GM19193 (cell line): Measurements from ENCODE around the gene RAI1.

ENCODE experiments used
- POLR2A ChIP-seq: IDR thresholded peaks from 4 replicates; pipeline ENCODE4 v1.6.1; 2011; ENCODE audit not compliant: insufficient read depth, insufficient read length; ENCODE audit errors: extremely low read depth

RAI1 gene

DNA sequence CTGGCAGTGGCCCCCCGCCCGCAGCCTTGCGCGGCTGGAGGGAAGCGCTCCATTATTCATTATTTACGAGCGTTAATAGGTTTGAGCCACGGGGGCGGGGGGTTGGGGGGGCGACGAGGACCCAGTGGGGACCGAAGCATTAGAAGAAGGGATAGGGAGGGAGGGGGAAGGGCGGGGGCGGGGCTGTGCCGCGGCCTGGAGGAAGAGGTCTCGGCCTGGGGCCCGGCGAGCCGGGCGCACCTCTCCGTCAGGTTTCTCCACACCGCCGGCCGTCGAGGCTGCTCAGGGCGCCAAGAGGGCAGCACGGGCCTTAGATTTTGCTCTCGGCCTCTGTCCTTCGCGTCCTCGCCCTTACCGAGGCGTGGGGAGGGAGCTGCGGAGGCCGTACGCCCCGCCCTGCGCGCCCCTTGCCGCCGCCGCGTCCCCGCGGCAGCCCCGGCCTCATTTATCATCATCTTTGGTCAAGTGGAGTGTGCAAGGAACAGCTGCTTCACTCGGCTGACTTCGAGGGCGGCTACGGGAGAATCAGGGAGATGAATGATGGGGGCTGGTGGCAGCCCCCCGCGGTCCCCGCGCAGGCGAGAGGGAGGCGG is 101.4 kb downstream of the RAI1 start:
- no peak for TF ChIP-seq POLR2A

DNA sequence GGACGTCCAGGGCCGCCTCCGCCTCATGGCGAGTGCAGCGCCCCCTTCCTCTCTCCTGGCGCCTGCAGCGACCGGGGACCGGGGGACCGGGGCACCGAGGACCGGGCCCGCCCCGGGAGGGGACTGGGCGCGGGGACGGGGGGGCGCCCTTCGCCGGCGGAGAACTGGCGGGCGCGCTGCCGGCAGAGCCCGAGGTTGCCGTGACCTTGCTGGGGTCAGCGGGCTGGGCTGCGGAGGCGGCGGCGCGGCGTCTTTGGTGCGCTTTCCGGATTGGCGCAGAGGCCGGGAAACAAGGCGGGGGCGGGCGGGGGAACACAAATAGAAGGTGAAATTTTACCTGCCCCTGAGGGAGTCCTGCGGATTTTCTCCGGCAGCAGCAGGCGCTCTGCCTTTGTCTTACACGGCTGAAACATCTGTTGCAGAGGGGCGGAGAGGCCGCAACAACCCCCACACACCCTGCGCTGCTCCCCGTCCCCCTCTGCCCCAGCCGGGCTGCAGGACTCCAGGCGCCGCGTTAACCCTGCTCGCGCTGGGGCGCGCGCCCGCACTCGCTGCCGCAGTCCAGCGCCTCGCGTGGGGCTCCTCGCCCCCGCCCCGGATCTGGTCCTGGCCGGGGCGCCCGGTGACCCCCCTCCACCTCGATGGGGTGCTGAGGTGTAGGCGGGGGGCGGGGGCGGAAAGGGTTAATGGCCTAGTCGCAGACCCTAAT is 102.0 kb downstream of the RAI1 start:
- TF ChIP-seq POLR2A: no peak

DNA sequence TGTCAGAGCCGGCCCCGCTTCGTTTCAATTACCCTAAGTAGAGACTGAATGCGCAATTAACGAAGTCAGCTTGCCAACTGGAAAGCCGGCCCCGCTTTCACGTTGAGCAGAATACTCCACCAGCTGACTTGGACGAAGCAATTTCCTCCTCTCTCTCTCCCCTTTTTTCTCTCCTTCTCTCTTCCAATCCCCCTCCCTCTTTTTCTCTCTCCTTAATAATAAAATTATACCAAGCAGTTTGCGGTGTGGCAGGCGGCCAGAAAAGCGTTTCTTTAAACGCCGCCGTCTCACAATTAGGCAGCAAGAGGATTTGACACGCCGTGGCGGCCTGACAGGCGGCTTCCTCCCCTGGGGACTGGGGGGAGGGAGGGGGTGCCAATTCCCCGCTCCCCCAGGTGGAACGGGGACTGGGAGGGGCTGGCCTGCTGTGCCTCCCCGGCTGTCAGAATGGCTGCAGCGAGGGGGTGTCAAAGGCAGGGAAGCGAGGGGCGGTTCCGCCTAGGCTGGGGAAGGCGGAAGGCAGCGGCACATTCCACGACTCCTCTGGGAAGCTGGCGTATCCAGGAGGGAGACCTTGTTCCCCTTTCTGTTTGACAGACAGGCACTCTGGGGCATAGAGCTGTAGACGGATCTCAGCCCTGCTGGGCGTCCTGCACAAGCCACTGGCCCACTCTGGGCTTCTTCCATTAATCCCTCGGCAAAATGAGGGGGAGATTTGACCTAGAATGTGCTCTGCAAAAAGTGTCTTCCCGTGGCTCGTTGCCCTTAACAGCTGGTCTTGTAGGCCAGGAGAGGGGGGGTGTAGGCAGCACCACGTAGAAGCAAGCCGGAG is 102.8 kb downstream of the RAI1 start:
- no peak for TF ChIP-seq POLR2A

DNA sequence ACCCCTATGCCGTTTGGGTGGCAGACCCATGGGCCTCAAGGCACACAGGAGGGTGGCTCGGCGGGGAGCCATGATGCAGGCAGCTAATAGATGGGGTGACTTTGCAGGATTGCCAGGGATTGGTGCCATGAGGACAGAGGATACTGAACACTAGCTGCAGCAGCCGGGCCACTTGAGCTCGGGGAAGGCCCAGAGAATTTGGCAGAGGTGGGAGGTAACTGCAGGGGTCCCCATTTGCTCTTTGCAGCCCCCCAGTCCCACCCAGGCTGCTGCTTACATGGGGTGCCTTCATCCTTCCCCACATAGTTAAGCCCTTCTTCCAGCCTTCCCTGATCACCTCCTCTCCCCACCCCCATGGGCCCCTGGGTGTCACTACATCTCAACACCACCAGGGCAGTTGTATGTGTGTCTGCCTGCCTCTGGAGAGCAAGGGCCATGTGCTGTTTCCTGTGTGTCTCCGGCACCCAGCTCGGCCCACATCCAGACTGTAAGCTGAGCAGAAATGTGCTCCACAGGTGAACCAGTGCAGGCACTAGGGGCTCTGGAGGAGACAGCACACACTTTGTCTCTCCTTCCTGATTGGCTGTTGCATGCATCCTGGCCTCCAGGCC is 103.5 kb downstream of the RAI1 start:
- TF ChIP-seq POLR2A: no peak

DNA sequence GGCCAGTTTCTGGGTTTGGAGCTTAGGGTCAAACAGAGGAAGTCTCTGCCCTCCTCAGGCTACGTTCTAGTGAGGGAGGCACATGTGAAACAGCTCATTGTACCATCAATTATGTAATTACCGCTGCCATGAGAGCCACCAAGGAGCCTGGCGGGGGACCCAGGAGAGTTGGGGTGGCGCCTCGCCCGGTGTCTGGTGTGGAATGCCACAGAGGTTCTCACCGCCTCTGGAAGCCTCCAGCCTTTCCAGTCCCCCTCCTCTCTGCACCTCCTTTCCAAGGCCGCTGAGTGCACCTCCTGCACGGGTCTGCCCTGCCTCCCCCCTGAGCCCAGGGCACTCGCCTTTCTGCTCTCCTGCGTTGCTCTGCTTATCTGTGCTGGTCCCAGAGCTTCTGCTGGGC is 104.1 kb downstream of the RAI1 start:
- no peak for TF ChIP-seq POLR2A

DNA sequence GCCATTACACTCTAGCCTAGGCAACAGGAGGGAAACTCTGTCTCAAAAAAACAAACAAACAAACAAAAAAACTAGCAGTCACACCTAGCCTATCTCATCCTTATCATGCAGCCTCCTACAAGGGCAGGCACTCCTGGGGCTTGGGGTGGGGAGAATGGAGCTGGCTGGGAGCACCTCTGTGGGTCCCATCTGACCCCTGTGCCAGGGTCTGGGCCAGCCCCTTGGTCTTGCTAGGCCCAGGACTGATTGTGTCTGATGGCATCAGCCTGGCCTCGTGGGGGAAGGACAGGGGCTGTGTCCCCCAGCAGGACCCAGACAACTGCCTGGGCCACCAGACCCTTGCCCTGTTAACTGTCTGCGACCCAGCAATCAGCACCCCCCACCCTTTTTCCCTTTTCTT is 105.7 kb downstream of the RAI1 start:
- TF ChIP-seq POLR2A: no peak

DNA sequence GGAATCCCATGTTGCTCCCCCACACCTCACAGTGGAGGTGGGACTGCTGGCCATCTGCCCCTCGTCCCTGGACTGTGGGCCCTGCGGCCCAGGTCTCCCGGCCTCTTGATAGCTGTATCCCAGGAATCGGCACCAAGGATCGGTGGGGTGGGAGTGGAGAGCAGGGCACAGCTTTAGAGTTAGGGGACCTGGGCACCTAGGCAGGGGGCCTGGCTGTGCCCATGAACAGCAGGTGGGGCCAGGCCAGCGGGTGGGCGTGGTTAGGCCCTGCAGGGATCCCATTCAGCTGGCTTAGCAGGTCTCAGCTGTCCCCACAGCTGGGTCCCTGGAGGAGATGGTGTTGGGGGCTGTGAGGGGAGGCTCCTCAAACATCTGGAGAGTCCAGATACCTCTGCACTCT is 106.3 kb downstream of the RAI1 start:
- no peak for TF ChIP-seq POLR2A

DNA sequence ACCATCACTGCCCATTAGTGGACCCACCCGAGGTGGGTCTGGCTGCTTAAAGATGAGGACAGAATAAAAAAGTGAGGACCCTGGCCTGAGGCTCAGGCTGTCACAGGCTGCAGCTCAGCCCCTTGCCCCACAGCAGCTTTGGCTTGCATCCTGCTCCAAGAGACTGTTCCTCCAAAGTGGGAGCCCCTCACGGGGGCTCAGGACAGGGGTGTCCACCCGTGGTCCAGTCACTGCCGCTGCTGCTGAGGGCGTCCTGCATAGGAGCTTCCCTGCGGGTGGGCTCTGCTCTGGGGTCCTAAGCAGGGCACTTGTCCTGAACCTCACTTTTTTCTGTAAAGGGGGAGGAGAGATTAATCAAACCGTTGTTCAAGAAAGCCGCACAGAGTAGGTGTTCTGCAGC is 107.7 kb downstream of the RAI1 start:
- TF ChIP-seq POLR2A: no peak

DNA sequence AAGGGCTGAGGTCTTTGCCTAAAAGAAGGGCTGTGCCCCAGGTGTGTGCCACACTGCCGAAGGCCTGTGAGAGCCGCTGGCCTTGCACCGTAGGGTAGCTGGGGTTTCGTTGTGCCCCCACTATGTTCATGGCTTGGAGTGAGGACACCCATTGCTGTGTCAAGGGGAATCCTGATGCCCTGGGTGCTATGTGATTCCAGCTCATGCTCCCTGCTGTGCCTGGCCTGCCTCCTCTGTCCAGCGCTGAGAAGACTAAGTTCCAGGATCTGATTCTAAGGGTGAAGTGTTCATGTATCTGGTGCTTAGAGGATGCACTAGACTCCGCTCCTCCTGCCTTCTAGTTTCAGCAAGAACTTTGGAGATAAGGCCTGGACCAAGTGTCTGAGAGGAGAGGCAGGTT is 108.2 kb downstream of the RAI1 start:
- no peak for TF ChIP-seq POLR2A

DNA sequence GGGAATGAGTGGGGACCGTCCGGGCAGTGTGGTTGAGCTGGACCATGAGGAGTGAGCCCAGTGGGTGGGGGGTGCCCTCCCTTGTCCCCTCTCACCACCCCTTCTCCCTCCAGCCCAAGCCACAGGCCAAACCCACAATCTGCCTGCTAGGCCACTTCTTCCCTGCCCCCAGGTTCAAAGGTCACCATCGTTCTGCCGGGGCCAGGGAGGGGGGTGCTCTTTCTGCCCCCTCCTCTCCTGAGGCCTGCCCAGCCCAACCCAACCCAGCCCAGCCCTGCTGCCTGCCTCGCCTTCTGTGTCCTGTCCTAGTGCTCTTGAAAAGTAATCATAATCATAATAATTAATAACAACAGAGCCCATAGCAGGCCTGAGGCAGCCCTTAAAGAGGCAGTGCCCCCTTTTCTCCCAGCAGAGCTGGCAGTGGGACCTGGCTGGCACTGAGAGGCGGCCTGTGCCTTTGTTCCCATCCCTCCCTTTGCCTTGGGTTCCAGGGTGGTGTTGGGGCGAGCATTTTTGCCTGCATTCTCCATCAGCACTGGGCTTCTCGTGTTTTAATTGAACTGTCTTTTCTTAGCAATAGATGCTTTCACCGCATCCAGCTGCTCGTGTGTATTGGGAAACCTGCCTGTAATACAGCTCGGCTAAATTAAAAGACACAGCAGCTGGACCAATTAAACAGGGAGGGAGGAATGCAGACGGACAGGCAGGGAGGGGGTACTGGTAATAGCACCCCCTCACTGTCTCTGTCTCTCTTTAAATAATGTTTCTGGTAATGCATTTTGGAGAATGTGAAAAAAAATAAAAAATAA is 108.8 kb downstream of the RAI1 start:
- no peak for TF ChIP-seq POLR2A

DNA sequence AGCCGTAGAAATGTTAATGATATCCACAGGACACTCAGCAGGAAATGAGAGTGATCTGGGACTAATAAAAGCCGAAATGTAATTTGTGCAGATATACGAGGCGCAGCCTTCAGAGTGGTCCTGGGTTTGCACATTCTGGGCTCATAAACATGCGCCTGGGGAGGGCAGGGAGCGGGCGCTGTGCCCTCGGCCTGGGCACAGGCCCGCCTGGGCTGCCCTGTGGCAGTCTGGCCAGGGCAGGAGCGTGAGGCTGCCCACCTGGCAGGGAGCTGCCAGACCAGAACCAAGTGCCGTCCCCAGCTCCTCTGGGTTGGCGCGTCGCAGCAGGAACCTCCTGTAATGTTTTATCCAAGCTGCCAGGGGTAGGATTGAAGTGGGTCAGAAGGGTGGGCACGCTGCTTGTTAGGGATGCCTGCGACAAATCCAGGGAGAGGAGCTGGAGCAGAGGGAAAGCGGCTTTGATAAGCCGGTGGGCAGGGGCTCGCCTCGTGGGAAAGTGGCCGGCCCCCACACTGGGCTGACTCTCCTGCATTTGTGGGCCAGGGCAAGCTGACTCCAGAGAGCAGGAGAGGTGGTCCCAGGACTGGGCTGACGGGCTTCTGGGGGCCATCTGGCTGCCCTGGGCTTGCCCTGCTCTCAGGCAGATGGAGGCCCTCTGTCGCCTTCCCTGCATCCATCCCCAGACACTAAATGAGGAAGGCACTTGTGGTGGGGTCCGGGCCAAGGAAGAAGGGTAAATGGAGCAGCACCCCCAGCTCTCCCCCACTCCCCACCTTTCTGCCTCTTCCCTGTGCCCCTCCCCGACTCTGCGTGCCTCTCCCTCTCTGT is 109.6 kb downstream of the RAI1 start:
- no peak for TF ChIP-seq POLR2A

DNA sequence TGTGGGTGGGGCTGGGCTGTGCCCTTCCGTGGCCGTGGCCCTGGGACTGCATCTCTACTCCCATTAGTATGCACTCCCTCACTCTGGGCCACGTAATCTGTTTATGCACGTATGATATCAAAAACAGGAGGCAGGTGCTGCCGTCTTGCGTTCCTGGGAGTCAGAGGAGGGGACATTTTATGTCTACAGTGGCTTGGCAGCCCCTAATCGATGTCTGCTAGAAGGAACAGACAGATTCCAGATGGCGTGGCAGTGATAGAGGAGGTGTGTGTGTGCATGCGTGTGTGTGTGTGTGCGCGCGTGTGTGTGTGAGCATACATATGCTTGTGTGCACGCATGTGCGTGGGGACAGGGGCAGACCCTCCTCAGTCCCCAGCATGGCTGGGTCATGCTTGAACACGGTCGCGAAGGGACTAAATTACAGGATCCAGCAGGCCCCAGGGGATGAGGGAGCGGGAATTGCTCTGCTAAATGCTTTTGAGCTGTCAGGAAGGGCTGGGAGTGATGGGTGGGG is 110.8 kb downstream of the RAI1 start:
- no peak for TF ChIP-seq POLR2A

DNA sequence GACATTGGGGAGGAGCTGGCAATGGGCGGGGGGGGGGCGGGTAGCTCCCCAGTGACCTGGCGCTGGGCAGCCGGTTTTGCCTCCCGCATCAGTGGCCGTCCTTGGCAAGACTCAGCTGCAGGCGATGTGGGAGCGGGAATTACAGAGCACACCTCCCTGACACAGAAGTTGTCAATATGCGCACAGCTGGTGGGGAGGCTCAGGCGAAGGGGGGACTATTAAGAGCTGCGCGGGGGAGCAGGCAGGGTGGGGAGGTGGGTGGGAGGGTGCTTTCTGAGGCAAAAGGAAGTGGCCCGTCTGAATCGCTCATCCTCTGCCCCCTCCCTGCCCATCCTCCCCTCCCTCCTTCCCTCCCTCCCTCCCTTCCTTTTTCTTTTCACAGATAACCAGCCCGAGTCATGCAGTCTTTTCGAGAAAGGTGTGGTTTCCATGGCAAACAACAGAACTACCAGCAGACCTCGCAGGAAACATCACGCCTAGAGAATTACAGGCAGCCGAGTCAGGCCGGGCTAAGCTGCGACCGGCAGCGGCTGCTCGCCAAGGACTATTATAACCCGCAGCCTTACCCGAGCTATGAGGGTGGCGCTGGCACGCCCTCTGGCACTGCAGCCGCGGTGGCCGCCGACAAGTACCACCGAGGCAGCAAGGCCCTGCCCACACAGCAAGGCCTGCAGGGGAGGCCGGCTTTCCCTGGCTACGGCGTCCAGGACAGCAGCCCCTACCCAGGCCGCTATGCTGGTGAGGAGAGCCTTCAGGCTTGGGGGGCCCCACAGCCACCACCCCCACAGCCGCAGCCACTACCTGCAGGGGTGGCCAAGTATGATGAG is 111.5 kb downstream of the RAI1 start:
- no peak for TF ChIP-seq POLR2A
